ENCODE data around the gene XAF1. TPM values are rescaled to one million over a fixed set of nuclear protein-coding genes. Genes with fewer than 3 reads are reported as not detected.
A peak's percentile ranks its signal among the peaks of the same experiment; 100 is the strongest.

The XAF1 gene
- total RNA-seq, 2 donors from 2014 or later = 4.2 to 4.6 TPM

DNA sequence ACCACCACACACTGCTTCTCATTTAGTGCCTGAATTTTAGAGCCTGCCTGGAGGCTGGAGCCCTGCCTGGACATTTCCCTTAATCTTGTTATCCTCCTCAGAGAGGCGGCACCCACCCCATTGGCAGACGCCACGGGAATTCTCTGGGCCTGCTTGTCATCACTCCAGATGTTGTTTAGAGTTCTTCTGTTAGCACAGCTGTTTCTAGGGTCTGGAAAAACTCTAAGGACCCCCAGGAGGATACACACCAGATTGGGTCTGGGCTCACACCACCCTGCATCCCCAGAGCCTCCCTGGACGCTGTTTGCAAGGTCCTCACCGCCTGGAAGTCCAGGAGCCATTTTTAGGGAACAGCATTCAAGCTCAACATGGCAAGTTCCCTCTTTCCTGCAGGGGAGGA, 565 bp upstream of the XAF1 start:
- no peaks in the 10 kb centered on the region for H3K4me1 ChIP-seq
- H3K27ac ChIP-seq = peak overlapping the region in 3 of 4 donors; percentile 58 to 63 (median 59)
- H3K36me3 ChIP-seq (replicated peaks in 1 of 2; ENCODE audit: insufficient read depth in 1 of 2, low read depth in 2 of 2) = no peaks in the 10 kb centered on the region
- intact Hi-C loops (cut with DNase I) = no loop called here
- no peak for TF ChIP-seq POLR2A (IDR thresholded peaks at IDR 0.05)
- TF ChIP-seq, protein P1, sequence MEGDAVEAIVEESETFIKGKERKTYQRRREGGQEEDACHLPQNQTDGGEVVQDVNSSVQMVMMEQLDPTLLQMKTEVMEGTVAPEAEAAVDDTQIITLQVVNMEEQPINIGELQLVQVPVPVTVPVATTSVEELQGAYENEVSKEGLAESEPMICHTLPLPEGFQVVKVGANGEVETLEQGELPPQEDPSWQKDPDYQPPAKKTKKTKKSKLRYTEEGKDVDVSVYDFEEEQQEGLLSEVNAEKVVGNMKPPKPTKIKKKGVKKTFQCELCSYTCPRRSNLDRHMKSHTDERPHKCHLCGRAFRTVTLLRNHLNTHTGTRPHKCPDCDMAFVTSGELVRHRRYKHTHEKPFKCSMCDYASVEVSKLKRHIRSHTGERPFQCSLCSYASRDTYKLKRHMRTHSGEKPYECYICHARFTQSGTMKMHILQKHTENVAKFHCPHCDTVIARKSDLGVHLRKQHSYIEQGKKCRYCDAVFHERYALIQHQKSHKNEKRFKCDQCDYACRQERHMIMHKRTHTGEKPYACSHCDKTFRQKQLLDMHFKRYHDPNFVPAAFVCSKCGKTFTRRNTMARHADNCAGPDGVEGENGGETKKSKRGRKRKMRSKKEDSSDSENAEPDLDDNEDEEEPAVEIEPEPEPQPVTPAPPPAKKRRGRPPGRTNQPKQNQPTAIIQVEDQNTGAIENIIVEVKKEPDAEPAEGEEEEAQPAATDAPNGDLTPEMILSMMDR (IDR thresholded peaks at IDR 0.05) = no peak
- H3K4me3 ChIP-seq = no peak overlapping the region
- ATAC-seq (no peak), DNase-seq (peak in 1 of 4 donors; percentile 32)
- H3K9me3 ChIP-seq = no peaks in the 10 kb centered on the region
- 62 to 72% methylated on average over 5 of the region's 5 CpGs for WGBS, 2 donors
- no peaks in the 10 kb centered on the region for H3K27me3 ChIP-seq

DNA sequence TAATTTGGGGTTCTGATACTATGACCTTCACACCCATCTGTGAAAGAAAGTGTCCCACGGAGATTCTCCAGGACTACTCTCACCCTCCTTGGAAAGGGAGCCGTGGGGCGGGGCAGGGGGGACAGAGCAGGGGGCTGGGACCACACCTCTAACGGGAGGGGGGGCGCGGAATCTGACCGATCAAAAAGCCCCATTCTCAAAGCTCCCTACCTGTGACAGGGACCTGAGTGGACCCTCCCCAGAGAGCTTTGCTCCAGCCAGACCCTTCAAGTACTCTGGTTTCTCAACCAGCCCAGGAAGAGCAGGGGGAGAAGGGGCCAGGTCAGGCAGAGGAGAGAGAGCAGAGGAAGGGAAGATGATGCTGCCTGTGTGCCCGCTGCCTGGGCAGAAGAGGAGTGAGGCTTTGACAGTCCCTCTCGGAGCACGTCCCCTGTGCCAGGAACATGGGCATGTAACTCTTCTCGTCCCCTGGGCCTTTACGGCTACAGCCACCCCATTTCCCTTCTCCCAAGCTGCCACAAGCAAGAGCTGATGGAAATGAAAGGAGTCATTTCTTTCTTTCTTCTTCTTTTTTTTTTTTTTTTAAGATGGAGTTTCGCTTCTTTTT, 682 bp downstream of the XAF1 start:
- no peaks in the 10 kb centered on the region for H3K27me3 ChIP-seq
- H3K36me3 ChIP-seq (replicated peaks in 1 of 2; ENCODE audit: insufficient read depth in 1 of 2, low read depth in 2 of 2) = no peaks in the 10 kb centered on the region
- H3K9me3 ChIP-seq = no peaks in the 10 kb centered on the region
- peak overlapping the region in 1 of 4 donors; percentile 63 for H3K27ac ChIP-seq
- TF ChIP-seq, protein P1 (IDR thresholded peaks at IDR 0.05) = no peak
- H3K4me3 ChIP-seq = no peak overlapping the region
- ATAC-seq = no peak
- no peak for DNase-seq
- intact Hi-C loops (cut with DNase I) = no loop called here
- 53 to 59% methylated on average over 11 to 12 of the region's 13 CpGs for WGBS, 2 donors
- H3K4me1 ChIP-seq = no peaks in the 10 kb centered on the region

- Histone ChIP-seq H3K36me3 (replicated peaks in 1 of 2; ENCODE audit: insufficient read depth in 1 of 2, low read depth in 2 of 2) (no peaks in the 10 kb centered on the region), H3K27me3 (no peaks in the 10 kb centered on the region), H3K4me3 (no peak overlapping the region), H3K4me1 (no peaks in the 10 kb centered on the region), H3K9me3 (no peaks in the 10 kb centered on the region), H3K27ac (no peak overlapping the region)
- intact Hi-C loops (cut with DNase I) = no loop called here
- DNase-seq (no peak), ATAC-seq (no peak)
- WGBS, 2 donors = 90 to 93% methylated on average over 2 of the region's 2 CpGs
- TF ChIP-seq, protein P1 (IDR thresholded peaks at IDR 0.05) = no peak
- no peak for TF ChIP-seq POLR2A (IDR thresholded peaks at IDR 0.05)
These were observed 1.9 kb downstream of the XAF1 start for GRCh38 chr17:6757747-6758146.

DNA sequence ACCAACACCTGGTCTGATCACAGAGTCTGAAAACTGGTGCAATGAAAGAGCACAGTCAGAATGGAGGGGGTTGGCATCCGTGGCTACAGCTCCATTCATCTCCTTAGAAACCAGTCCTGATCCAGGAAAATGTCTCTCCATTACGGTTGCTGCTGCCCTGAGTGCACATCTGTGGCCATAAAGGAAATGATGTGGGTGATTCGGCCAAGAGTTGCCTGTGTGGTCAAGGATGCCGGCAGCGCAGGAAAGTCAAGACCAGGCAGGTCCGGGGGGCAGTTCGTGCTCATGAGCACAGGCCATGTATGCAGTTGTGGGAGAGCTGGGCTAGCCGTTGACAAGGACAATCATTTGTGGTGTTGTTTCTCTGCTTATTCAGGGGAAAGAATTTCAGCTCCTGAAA, 5.9 kb downstream of the XAF1 start:
- Histone ChIP-seq H3K4me3 (no peak overlapping the region), H3K4me1 (no peaks in the 10 kb centered on the region), H3K36me3 (replicated peaks in 1 of 2; ENCODE audit: insufficient read depth in 1 of 2, low read depth in 2 of 2) (no peaks in the 10 kb centered on the region), H3K27me3 (no peaks in the 10 kb centered on the region), H3K9me3 (no peaks in the 10 kb centered on the region), H3K27ac (no peak overlapping the region)
- TF ChIP-seq POLR2A (IDR thresholded peaks at IDR 0.05) = no peak
- TF ChIP-seq, protein P1 (IDR thresholded peaks at IDR 0.05) = no peak
- DNase-seq (no peak), ATAC-seq (no peak)
- WGBS, 2 donors = 71 to 74% methylated on average over 8 of the region's 8 CpGs
- intact Hi-C loops (cut with DNase I) = no loop called here

- TF ChIP-seq, protein P1 (IDR thresholded peaks at IDR 0.05) = no peak
- no peak for TF ChIP-seq POLR2A (IDR thresholded peaks at IDR 0.05)
- no peak overlapping the region for H3K27ac ChIP-seq
- intact Hi-C loops (cut with DNase I) = no loop called here
- H3K4me3 ChIP-seq = no peak overlapping the region
- WGBS, 2 donors = 86 to 87% methylated on average over 2 of the region's 2 CpGs
- no peaks in the 10 kb centered on the region for H3K27me3 ChIP-seq
- ATAC-seq (no peak), DNase-seq (no peak)
- no peaks in the 10 kb centered on the region for H3K4me1 ChIP-seq
- H3K36me3 ChIP-seq (replicated peaks in 1 of 2; ENCODE audit: insufficient read depth in 1 of 2, low read depth in 2 of 2) = no peaks in the 10 kb centered on the region
- H3K9me3 ChIP-seq = peaks cover 0 to 5% (median 2%) of the 10 kb centered on the region in 3 donors
These were observed 12.6 kb downstream of the XAF1 start for GRCh38 chr17:6768447-6768846.

Measured in body of pancreas (tissue), 4 donors.